ENCODE data around the gene DDX60.

- no peak for TF ChIP-seq CTCF (conservative IDR thresholded peaks at IDR 0.05; ENCODE audit: low read length)
- no peak for TF ChIP-seq EZH2phosphoT487 (IDR thresholded peaks at IDR 0.05; ENCODE audit: borderline replicate concordance, low read depth, low read length)
These were observed 53.2 kb downstream of the DDX60 start for GRCh38 chr4:168265327-168265726.
